Kidney capillary endothelial cell (primary cell): ENCODE measurements around the gene THOC2.
"Not testable (repeated sequence)": the region's sequence is repeated elsewhere in the genome, so short reads cannot be mapped to it uniquely, and the experiment has no call there.

Experiments
- DNase-seq: peaks from one replicate; pipeline ENCODE4 v3.0.0-alpha.2; 2018; ENCODE audit warnings: low spot score

THOC2 gene

GRCh38 chrX:123732670-123733363 is at the start of gene THOC2:
Gene THOC2, minus strand, starts transcription at chrX:123733052. Its CDS starts 30 bp downstream, at chrX:123733022.
- peak; percentile 46 for DNase-seq

- not testable (repeated sequence) for DNase-seq
Measured at GRCh38 chrX:123781786-123782185, 48.9 kb upstream of the THOC2 start.

- no peak for DNase-seq
Measured at GRCh38 chrX:123779908-123780396, 47.1 kb upstream of the THOC2 start.

GRCh38 chrX:123773258-123773988 is 40.6 kb upstream of the THOC2 start:
- no peak for DNase-seq

GRCh38 chrX:123771449-123772064 is 38.7 kb upstream of the THOC2 start:
- DNase-seq = no peak

- peak; percentile 35 for DNase-seq
Measured at GRCh38 chrX:123764967-123765871, 32.4 kb upstream of the THOC2 start.

- DNase-seq = not testable (repeated sequence)
Measured at GRCh38 chrX:123759849-123760248, 27.0 kb upstream of the THOC2 start.

GRCh38 chrX:123757794-123758193 is 24.9 kb upstream of the THOC2 start:
- not testable (repeated sequence) for DNase-seq

- DNase-seq = no peak
Measured at GRCh38 chrX:123756320-123756719, 23.5 kb upstream of the THOC2 start.

GRCh38 chrX:123755107-123755506 is 22.3 kb upstream of the THOC2 start:
- DNase-seq = no peak

- DNase-seq = no peak
Measured at GRCh38 chrX:123753656-123754350, 21.0 kb upstream of the THOC2 start.

- DNase-seq = no peak
Measured at GRCh38 chrX:123749643-123750042, 16.8 kb upstream of the THOC2 start.

GRCh38 chrX:123745511-123745910 is 12.7 kb upstream of the THOC2 start:
- DNase-seq = no peak

- no peak for DNase-seq
Measured at GRCh38 chrX:123743312-123743711, 10.5 kb upstream of the THOC2 start.

GRCh38 chrX:123742440-123742839 is 9.6 kb upstream of the THOC2 start:
- DNase-seq = no peak

- DNase-seq = no peak
Measured at GRCh38 chrX:123740536-123740935, 7.7 kb upstream of the THOC2 start.

GRCh38 chrX:123740006-123740405 is 7.2 kb upstream of the THOC2 start:
- DNase-seq = no peak

GRCh38 chrX:123739474-123739873 is 6.6 kb upstream of the THOC2 start:
- DNase-seq = no peak

- no peak for DNase-seq
Measured at GRCh38 chrX:123738378-123738940, 5.6 kb upstream of the THOC2 start.

GRCh38 chrX:123736333-123736921 is 3.6 kb upstream of the THOC2 start:
- DNase-seq = no peak
